OCI-LY7 (cell line): ENCODE measurements around the gene KRTDAP.

Experiments
- CTCF ChIP-seq: fragments of 200-600 bp; sonication (generic); conservative IDR thresholded peaks from 2 replicates; pipeline ENCODE4 v1.5.1; 2014; ENCODE audit warnings: mild to moderate bottlenecking, antibody characterized with exemption, low read length, moderate library complexity, mixed read lengths
- EZH2phosphoT487 ChIP-seq: fragments of 200-600 bp; sonication (generic); IDR thresholded peaks from 2 replicates; pipeline ENCODE4 v1.6.1; 2018; ENCODE audit warnings: low read depth, borderline replicate concordance, mild to moderate bottlenecking, mixed run types, antibody characterized with exemption, low read length, moderate library complexity, mixed read lengths

- no peak for TF ChIP-seq CTCF
- no peak for TF ChIP-seq EZH2phosphoT487
These were observed 22.8 kb upstream of the KRTDAP start for GRCh38 chr19:35512831-35513627.
